GM12878 (cell line): ENCODE data around the gene CGREF1. TPM values are rescaled to one million over a fixed set of nuclear protein-coding genes. Genes with fewer than 3 reads are reported as not detected.

Experiments
- BCLAF1 ChIP-seq: fragments of 450-650 bp; IDR thresholded peaks from 2 replicates; pipeline ENCODE4 v1.6.1; 2017; ENCODE audit warnings: antibody characterized with exemption, mild to moderate bottlenecking, moderate library complexity
- HSF1 ChIP-seq: fragments of 150-350 bp; IDR thresholded peaks from 2 replicates; pipeline ENCODE4 v1.6.1; 2014; ENCODE audit warnings: mild to moderate bottlenecking, low read depth, low read length
- KAT2A ChIP-seq: conservative IDR thresholded peaks from 2 replicates; pipeline ENCODE4 v1.6.1; 2011; ENCODE audit warnings: low read depth, low read length; ENCODE audit not compliant: control insufficient read depth
- MXI1 ChIP-seq: fragments of 150-350 bp; IDR thresholded peaks from 2 replicates; pipeline ENCODE4 v1.6.1; 2011; ENCODE audit warnings: low read depth, mild to moderate bottlenecking, inconsistent platforms, low read length, improper control_type of control experiment
- POLR2AphosphoS2 ChIP-seq: IDR thresholded peaks from 2 replicates; pipeline ENCODE4 v1.6.1; 2011; ENCODE audit warnings: low read depth, mild to moderate bottlenecking, low read length, improper control_type of control experiment, moderate library complexity
- RELB ChIP-seq: fragments of 450-650 bp; IDR thresholded peaks from 2 replicates; pipeline ENCODE4 v1.6.1; 2017; ENCODE audit warnings: low read depth, mild to moderate bottlenecking, moderate library complexity
- SP1 ChIP-seq: IDR thresholded peaks from one replicate; pipeline ENCODE4 v1.6.1; 2011; ENCODE audit warnings: low read depth, low read length
- polyA plus RNA-seq, 11 experiments: library from polyadenylated mRNA; depleted of rRNA in 4 of 11; unstranded in 6 of 11; stranded (reverse) in 5 of 11; fragments of >200 nt; fragmentation: Nextera tagmentation in 4 of 11; fragmentation: Illumina TruSeq in 1 of 11; extraction: Ambion mirVana in 4 of 11; extraction: Trizol in 1 of 11; gene quantifications; 1 replicate in 1 of 11; 2 replicates in 10 of 11; pipeline versions ENCODE4 v1.2.1 to v1.2.3, GENCODE V29; 2011 to 2016; ENCODE audit warnings: inconsistent platforms in 2 of 11, missing spikeins in 2 of 11, low read depth in 1 of 11
- total RNA-seq, 4 experiments: library from RNA; depleted of rRNA in 3 of 4; stranded (reverse); fragments of >200 nt in 3 of 4; fragmentation: Illumina TruSeq in 1 of 4; extraction: Trizol in 1 of 4; gene quantifications; 2 replicates each; pipeline versions ENCODE4 v1.2.1 to v1.2.3, GENCODE V29; 2013 to 2021

CGREF1 gene
- total and polyA plus RNA-seq, 10 of the 15 experiments (the other 5 are each of a cell fraction or from before 2014, with no cell fraction given) = 0.06 to 0.21 TPM; not detected in 8

GRCh38 chr2:27137322-27137935 is 18.5 kb upstream of the CGREF1 start (continued):
- TF ChIP-seq KAT2A = no peak
- TF ChIP-seq MXI1 = no peak
- no peak for TF ChIP-seq RELB
- TF ChIP-seq BCLAF1 = no peak
- no peak for TF ChIP-seq SP1
- no peak for TF ChIP-seq POLR2AphosphoS2
- no peak for TF ChIP-seq HSF1
- TF ChIP-seq, all 136 proteins: peak for 0
